GM12891 (cell line): ENCODE data around the gene NDRG3.

Experiments
- PAX5 ChIP-seq: IDR thresholded peaks from 2 replicates; pipeline ENCODE4 v1.6.1; 2011; ENCODE audit warnings: low read length, moderate library complexity, mild to moderate bottlenecking; ENCODE audit not compliant: insufficient read depth, severe bottlenecking
- POLR2A ChIP-seq: IDR thresholded peaks from 2 replicates; pipeline ENCODE4 v1.6.1; 2011; ENCODE audit warnings: low read depth, low read length, control low read depth
- POLR2AphosphoS5 ChIP-seq: IDR thresholded peaks from 2 replicates; pipeline ENCODE4 v1.6.1; 2011; ENCODE audit warnings: low read depth, low read length, control low read depth
- POU2F2 ChIP-seq: IDR thresholded peaks from 2 replicates; pipeline ENCODE4 v1.6.1; 2011; ENCODE audit warnings: low read depth, mild to moderate bottlenecking, control low read depth, low read length, moderate library complexity
- SPI1 ChIP-seq: IDR thresholded peaks from 2 replicates; pipeline ENCODE4 v1.6.1; 2011; ENCODE audit warnings: low read depth, low read length, control low read depth
- TAF1 ChIP-seq: IDR thresholded peaks from 2 replicates; pipeline ENCODE4 v1.6.1; 2011; ENCODE audit warnings: low read depth, low read length, control low read depth

- no peak for TF ChIP-seq POLR2AphosphoS5
- TF ChIP-seq POLR2A, result no peak
- no peak for TF ChIP-seq SPI1
- TF ChIP-seq TAF1, result no peak
- TF ChIP-seq PAX5, result no peak
- TF ChIP-seq POU2F2, result no peak
Observed at GRCh38 chr20:36732456-36732855, 13.4 kb downstream of the NDRG3 start.
